Measurements from ENCODE around the gene KIF18A.

- TF ChIP-seq CTCF (IDR thresholded peaks at IDR 0.05; ENCODE audit: low read depth, low read length, missing input control) (no peak), ZBTB33 (IDR thresholded peaks at IDR 0.05) (no peak), REST (IDR thresholded peaks at IDR 0.05) (no peak)
Observed at GRCh38 chr11:28140689-28141455, 32.9 kb upstream of the KIF18A start.
